T-cell (primary cell): ENCODE measurements around the gene CCT7. TPM values are rescaled to one million over a fixed set of nuclear protein-coding genes. Genes with fewer than 3 reads are reported as not detected.

Source experiments
- total RNA-seq, 35 experiments: library from RNA in 6 of 35; stranded (reverse) in 6 of 35; fragments of 120-200 nt in 1 of 35; gene quantifications; one replicate each; pipeline versions ENCODE4 v1.2.1 to v1.2.4 and lab custom pipeline; 2013 to 2026

CCT7 gene
- total RNA-seq, 5 donors from 2014 or later (not counting 1 experiment from before 2014, with no cell fraction given), result 120 to 210 (median 193) TPM

Other genes with a start within 250 kb of the CCT7 start
- 10 to 100 TPM in 2 of 5 donors, 1 to 10 TPM in 3; 6.3 to 14.2 (median 9.7) TPM for gene SFXN5, start 162.6 kb upstream of the CCT7 start, total RNA-seq
- 10 to 100 TPM in 4 of 5 donors, 1 to 10 TPM in 1; 7.9 to 15.2 (median 11.0) TPM for gene RAB11FIP5, start 121.4 kb upstream of the CCT7 start, total RNA-seq
- not detected for gene NOTO, start 31.7 kb upstream of the CCT7 start, total RNA-seq
- 10 to 100 TPM; 38.2 to 56.9 (median 44.5) TPM for gene SMYD5, start 20.1 kb upstream of the CCT7 start, total RNA-seq
- gene PRADC1, start 1.1 kb upstream of the CCT7 start, total RNA-seq, result 1 to 10 TPM; 6.1 to 9.9 (median 6.4) TPM
- gene FBXO41, start 50.2 kb downstream of the CCT7 start, total RNA-seq, result 10 to 100 TPM; 17.6 to 23.7 (median 19.6) TPM
- under 1 TPM in 4 of 5 donors, not detected in 1; 0.09 to 0.35 (median 0.19) TPM for gene EGR4, start 59.2 kb downstream of the CCT7 start, total RNA-seq
- 10 to 100 TPM; 25.1 to 31.1 (median 27.3) TPM for gene ALMS1, start 151.5 kb downstream of the CCT7 start, total RNA-seq